Activated CD8-positive, alpha-beta memory T cell treated with anti-CD3 and anti-CD28 coated beads for 24 hours (primary cell): ENCODE data around the gene PLEKHG3.

Experiments
- DNase-seq: peaks from one replicate; pipeline ENCODE4 v3.0.0-alpha.2; 2020

Gene PLEKHG3

GRCh38 chr14:64792871-64793560, 88.8 kb downstream of the PLEKHG3 start:
- no peak for DNase-seq

GRCh38 chr14:64795211-64795610, 91.0 kb downstream of the PLEKHG3 start:
- no peak for DNase-seq

GRCh38 chr14:64795921-64796320, 91.7 kb downstream of the PLEKHG3 start:
- DNase-seq = no peak

GRCh38 chr14:64796369-64796768, 92.1 kb downstream of the PLEKHG3 start:
- no peak for DNase-seq

- DNase-seq = no peak
Observed at GRCh38 chr14:64799555-64799954, 95.3 kb downstream of the PLEKHG3 start.
